ENCODE data around the gene PFKFB2.

Gene PFKFB2

GRCh38 chr1:207058878-207059867 lies 6.1 kb downstream of the PFKFB2 start:
- no peaks in the 10 kb centered on the region for H3K4me1 ChIP-seq (ENCODE audit: insufficient read depth, low read length)
- H3K36me3 ChIP-seq (ENCODE audit: insufficient read depth, low read length), result peaks cover 4% of the 10 kb centered on the region; the same call in 1 of the 2 replicates
- H3K9me3 ChIP-seq (ENCODE audit: control insufficient read depth, insufficient read depth, low read length), result no peaks in the 10 kb centered on the region
- H3K9ac ChIP-seq (ENCODE audit: low read depth, low read length), result no peak overlapping the region

DNA sequence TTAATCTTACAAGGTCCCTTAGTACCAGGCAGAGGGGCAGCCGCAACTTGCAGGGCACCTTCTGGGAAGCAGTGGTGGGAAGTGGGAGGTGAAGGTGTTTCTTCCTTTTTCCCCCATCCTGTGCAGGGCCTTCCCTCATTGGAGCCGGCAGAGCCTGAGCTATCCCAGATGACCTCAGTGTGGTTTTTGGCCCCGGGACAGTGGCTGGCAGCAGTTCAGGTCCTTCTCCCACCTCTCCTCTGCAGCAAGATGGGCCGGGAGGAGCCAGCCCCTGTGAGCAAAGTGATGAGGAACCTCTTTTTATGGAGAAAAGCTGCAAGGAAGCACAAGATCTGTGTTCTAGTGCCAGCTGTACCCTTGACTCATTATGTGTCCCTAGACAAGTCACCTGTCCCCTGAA lies 6.8 kb downstream of the PFKFB2 start:
- Histone ChIP-seq H3K9ac (ENCODE audit: low read depth, low read length) (no peak overlapping the region), H3K4me1 (ENCODE audit: insufficient read depth, low read length) (no peaks in the 10 kb centered on the region), H3K36me3 (ENCODE audit: insufficient read depth, low read length) (peaks cover 6% of the 10 kb centered on the region), H3K9me3 (ENCODE audit: control insufficient read depth, insufficient read depth, low read length) (no peaks in the 10 kb centered on the region)

DNA sequence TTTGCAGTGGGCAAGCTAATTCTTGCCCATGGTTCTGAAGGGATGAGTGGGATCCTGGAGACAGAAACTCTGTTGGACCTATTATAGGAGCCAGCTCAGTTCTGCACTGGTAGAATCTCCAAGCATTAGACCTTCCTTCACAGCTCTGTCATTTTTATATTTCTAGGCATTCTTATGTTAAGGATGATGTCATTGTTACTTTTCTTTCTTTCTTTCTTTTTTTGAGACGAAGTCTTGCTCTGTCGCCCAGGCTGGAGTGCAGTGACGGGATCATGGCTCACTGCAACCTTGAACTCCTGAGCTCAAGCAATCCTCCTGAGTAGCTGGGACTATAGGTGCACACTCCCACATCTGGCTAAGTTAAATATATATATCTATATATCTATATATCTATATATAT lies 7.5 kb downstream of the PFKFB2 start:
- Histone ChIP-seq H3K9ac (ENCODE audit: low read depth, low read length) (no peak overlapping the region), H3K4me1 (ENCODE audit: insufficient read depth, low read length) (no peaks in the 10 kb centered on the region), H3K36me3 (ENCODE audit: insufficient read depth, low read length) (peaks cover 8% of the 10 kb centered on the region), H3K9me3 (ENCODE audit: control insufficient read depth, insufficient read depth, low read length) (no peaks in the 10 kb centered on the region)

- no peak overlapping the region for H3K9ac ChIP-seq (ENCODE audit: low read depth, low read length)
- H3K36me3 ChIP-seq (ENCODE audit: insufficient read depth, low read length), result peaks cover 11% of the 10 kb centered on the region
- no peaks in the 10 kb centered on the region for H3K9me3 ChIP-seq (ENCODE audit: control insufficient read depth, insufficient read depth, low read length)
- no peaks in the 10 kb centered on the region for H3K4me1 ChIP-seq (ENCODE audit: insufficient read depth, low read length)
Observed at GRCh38 chr1:207062058-207062457, 9.0 kb downstream of the PFKFB2 start.

GRCh38 chr1:207063014-207063413 lies 9.9 kb downstream of the PFKFB2 start:
- no peaks in the 10 kb centered on the region for H3K9me3 ChIP-seq (ENCODE audit: control insufficient read depth, insufficient read depth, low read length)
- H3K36me3 ChIP-seq (ENCODE audit: insufficient read depth, low read length), result peaks cover 14% of the 10 kb centered on the region
- H3K9ac ChIP-seq (ENCODE audit: low read depth, low read length), result no peak overlapping the region
- no peaks in the 10 kb centered on the region for H3K4me1 ChIP-seq (ENCODE audit: insufficient read depth, low read length)

DNA sequence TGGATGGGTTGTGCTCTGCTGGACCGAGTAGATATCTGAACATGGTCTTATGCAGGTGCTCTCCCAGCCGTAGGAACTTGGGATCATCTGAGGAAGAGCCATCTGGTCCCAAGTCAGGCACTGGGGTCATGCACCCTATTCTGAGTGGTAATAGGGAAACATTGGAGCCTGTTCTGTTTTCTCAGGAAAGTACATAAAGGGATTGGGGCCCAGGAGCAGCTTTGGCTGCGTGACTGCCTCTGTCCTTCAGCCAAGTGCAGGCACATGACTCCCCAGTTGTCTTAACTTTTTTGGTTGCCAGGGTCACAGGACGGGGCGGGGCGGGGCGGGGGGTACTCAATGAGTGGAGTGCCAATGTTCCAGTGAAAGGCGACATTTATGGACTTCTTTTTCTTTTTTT lies 11.5 kb downstream of the PFKFB2 start:
- Histone ChIP-seq H3K36me3 (ENCODE audit: insufficient read depth, low read length) (peaks cover 14% of the 10 kb centered on the region), H3K9ac (ENCODE audit: low read depth, low read length) (no peak overlapping the region), H3K9me3 (ENCODE audit: control insufficient read depth, insufficient read depth, low read length) (no peaks in the 10 kb centered on the region), H3K4me1 (ENCODE audit: insufficient read depth, low read length) (no peaks in the 10 kb centered on the region)

DNA sequence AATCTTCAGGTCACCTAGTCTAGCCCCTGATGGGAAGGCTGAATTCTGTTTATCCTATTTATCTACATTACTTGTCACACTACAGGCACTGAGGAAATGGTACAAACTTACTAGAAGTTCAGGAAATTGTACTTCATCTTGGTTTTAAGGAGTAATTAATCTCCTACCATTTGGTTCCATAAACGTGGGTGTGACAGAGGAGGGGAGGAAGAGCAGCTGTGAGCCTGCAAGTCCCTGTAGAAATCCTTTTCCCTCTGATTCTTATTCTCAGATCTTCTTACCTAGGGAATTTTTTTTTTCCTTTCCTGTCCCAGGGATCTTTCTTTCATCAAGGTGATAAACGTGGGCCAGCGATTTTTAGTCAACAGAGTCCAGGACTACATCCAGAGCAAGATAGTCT lies 14.1 kb downstream of the PFKFB2 start:
- H3K9me3 ChIP-seq (ENCODE audit: control insufficient read depth, insufficient read depth, low read length), result no peaks in the 10 kb centered on the region
- no peak overlapping the region for H3K9ac ChIP-seq (ENCODE audit: low read depth, low read length)
- H3K4me1 ChIP-seq (ENCODE audit: insufficient read depth, low read length), result no peaks in the 10 kb centered on the region
- H3K36me3 ChIP-seq (ENCODE audit: insufficient read depth, low read length), result peaks cover 12% of the 10 kb centered on the region

- no peaks in the 10 kb centered on the region for H3K9me3 ChIP-seq (ENCODE audit: control insufficient read depth, insufficient read depth, low read length)
- no peak overlapping the region for H3K9ac ChIP-seq (ENCODE audit: low read depth, low read length)
- no peaks in the 10 kb centered on the region for H3K4me1 ChIP-seq (ENCODE audit: insufficient read depth, low read length)
- peaks cover 10% of the 10 kb centered on the region for H3K36me3 ChIP-seq (ENCODE audit: insufficient read depth, low read length)
Observed at GRCh38 chr1:207067665-207068064, 14.6 kb downstream of the PFKFB2 start.

DNA sequence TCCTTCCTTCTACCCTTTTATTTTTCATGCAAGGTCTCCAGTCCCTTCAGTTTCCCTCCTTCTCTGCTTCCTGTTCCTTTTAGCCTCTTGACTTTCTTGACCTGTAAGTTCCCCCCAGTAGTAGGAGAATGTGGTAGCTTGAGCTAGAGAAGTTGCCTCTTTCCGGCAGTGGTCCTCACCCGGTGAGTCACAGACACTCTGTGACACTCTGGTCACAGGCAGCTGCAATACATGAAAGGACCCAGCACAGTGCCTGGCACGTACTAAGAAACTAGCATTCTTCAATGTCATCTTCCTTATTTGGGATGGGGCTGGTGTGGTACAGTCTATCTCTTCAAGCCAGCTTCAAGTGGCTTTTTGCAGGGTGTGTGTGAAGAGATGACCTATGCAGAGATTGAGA lies 16.0 kb downstream of the PFKFB2 start:
- Histone ChIP-seq H3K4me1 (ENCODE audit: insufficient read depth, low read length) (no peaks in the 10 kb centered on the region), H3K9ac (ENCODE audit: low read depth, low read length) (no peak overlapping the region), H3K36me3 (ENCODE audit: insufficient read depth, low read length) (peaks cover 12% of the 10 kb centered on the region), H3K9me3 (ENCODE audit: control insufficient read depth, insufficient read depth, low read length) (no peaks in the 10 kb centered on the region)

GRCh38 chr1:207069858-207070506 lies 16.9 kb downstream of the PFKFB2 start:
- H3K36me3 ChIP-seq (ENCODE audit: insufficient read depth, low read length), result peaks cover 9% of the 10 kb centered on the region
- H3K4me1 ChIP-seq (ENCODE audit: insufficient read depth, low read length), result no peaks in the 10 kb centered on the region
- H3K9ac ChIP-seq (ENCODE audit: low read depth, low read length), result no peak overlapping the region
- H3K9me3 ChIP-seq (ENCODE audit: control insufficient read depth, insufficient read depth, low read length), result no peaks in the 10 kb centered on the region

DNA sequence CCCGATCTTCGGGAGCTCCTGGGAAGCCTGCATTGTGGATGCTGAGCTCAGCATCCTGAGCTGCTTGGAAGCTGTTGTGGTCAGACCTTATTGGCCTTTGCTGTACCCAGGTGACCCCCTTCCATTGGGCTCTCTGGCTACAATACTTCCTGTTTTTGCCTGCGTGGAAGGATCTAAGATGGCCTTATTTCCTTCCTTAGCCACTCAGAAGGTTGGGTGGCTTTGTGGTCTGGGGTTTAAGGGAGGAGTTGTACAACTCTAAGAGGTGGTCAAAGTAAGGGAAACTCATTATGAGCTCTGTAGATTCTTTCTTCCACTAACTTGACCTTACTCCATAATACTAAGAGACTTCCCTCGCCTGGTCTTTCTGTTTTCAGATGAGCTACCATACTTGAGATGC lies 17.7 kb downstream of the PFKFB2 start:
- H3K9me3 ChIP-seq (ENCODE audit: control insufficient read depth, insufficient read depth, low read length), result no peaks in the 10 kb centered on the region
- no peak overlapping the region for H3K9ac ChIP-seq (ENCODE audit: low read depth, low read length)
- no peaks in the 10 kb centered on the region for H3K4me1 ChIP-seq (ENCODE audit: insufficient read depth, low read length)
- peaks cover 8% of the 10 kb centered on the region for H3K36me3 ChIP-seq (ENCODE audit: insufficient read depth, low read length)

DNA sequence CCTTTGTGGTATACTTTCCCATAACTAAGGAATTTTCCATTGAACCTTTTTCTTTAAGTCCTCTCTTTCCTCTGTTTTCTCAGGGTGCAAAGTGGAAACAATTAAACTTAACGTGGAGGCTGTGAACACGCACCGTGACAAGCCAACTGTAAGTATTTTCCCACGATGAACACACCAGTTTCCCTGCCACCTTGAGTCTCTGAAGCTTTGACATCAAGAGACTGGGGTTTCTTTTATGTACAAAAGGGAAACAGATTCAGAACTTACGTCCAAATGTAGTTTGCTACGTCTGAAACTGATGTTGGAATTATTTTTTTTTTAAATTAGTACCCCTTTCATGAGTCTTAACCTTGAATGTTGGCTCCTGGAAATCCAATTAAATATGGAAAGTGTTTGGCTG lies 18.4 kb downstream of the PFKFB2 start:
- H3K9ac ChIP-seq (ENCODE audit: low read depth, low read length), result no peak overlapping the region
- H3K4me1 ChIP-seq (ENCODE audit: insufficient read depth, low read length), result no peaks in the 10 kb centered on the region
- H3K9me3 ChIP-seq (ENCODE audit: control insufficient read depth, insufficient read depth, low read length), result no peaks in the 10 kb centered on the region
- peaks cover 5% of the 10 kb centered on the region for H3K36me3 ChIP-seq (ENCODE audit: insufficient read depth, low read length)

DNA sequence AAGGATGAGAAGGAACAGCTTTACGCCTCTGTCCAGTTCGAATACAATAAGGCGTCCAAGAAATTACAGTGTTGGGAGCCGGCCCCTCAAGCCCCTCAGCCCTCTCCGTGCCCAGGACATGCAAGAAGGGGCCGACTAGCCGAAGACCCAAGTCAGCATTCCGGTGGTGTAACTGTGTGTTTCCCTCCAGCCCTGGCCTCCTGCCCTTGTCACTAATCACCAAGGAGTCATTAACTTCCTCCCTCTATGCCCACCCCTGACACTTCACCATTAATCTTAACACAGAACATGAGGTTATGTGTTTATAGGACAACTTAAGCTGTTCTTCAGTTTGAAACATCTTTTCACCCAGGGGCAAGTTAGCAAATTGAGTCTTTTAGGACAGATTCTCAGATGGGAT lies 19.2 kb downstream of the PFKFB2 start:
- Histone ChIP-seq H3K9ac (ENCODE audit: low read depth, low read length) (no peak overlapping the region), H3K4me1 (ENCODE audit: insufficient read depth, low read length) (no peaks in the 10 kb centered on the region), H3K9me3 (ENCODE audit: control insufficient read depth, insufficient read depth, low read length) (no peaks in the 10 kb centered on the region), H3K36me3 (ENCODE audit: insufficient read depth, low read length) (peaks cover 5% of the 10 kb centered on the region)

GRCh38 chr1:207073906-207074820 lies 21.1 kb downstream of the PFKFB2 start:
- no peak overlapping the region for H3K9ac ChIP-seq (ENCODE audit: low read depth, low read length)
- 0 out of 2 replicates have a peak, but pooled peaks cover 6% of the 10 kb centered on the region for H3K4me1 ChIP-seq (ENCODE audit: insufficient read depth, low read length)
- H3K9me3 ChIP-seq (ENCODE audit: control insufficient read depth, insufficient read depth, low read length), result no peaks in the 10 kb centered on the region
- peaks cover 3% of the 10 kb centered on the region for H3K36me3 ChIP-seq (ENCODE audit: insufficient read depth, low read length)
